ENCODE results near the gene BARHL1.
"Not testable (repeated sequence)": the region's sequence is repeated elsewhere in the genome, so short reads cannot be mapped to it uniquely, and the experiment has no call there.

Gene BARHL1

DNA sequence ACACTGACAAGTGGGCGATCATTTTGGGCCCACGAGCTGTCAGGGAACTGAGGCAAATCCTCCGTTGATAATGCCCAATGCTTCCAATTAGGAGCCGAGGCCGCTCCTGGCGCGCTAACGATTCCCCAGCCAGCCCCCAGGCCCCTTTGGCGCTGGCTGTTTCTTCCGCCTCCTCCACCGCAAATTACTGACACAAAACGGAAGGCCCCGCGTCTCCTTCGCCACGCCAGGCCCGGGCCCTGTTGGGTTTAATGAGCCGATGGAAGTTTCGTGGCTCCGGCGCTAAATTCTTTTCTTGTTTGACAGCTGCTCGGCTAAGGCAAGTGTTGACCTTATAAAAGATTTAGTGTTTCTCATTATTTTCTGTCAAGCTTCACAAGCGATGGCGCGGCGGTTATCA, 25.7 kb upstream of the BARHL1 start:
- no peak for DNase-seq (ENCODE audit: low read depth, low spot score)

DNA sequence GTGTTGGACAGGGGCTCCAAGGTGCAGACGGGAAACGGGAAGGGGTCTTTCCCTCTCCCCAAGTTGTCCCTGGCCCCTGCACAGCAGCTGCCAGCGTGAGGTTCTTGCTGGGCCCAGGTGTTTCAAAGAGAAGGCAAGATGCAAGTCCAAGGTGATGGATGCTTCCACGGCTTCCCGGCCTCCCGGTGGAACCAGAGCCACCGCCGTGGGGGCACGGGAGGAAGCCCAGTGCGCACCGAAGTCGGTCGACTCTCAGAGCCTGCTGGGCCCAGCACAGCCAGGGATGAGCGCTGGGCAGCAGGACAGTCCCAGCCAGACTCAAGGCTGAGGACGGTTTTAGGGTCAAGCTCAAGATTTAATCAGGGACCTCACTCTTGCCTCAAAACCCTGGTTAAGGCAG, 25.2 kb upstream of the BARHL1 start:
- no peak for DNase-seq (ENCODE audit: low read depth, low spot score)

DNA sequence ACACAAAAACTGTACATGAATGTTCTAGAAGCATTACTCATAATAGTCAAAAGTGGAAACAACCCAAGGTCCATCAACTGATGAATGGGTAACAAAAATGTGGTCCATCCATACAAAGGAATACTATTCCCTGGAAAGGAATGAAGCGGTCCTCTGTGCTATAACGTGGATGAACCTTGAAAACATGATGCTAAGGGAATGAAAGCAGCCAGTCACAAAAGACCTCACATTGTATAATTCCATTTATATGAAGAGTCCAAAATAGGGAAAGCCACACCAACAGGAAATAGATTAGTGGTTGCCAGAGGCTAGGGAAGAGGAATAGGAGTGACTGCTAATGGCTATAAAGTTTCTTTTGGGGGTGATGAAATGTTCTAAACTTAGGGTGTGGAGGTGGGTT, 22.7 kb upstream of the BARHL1 start:
- no peak for DNase-seq (ENCODE audit: low read depth, low spot score)

DNA sequence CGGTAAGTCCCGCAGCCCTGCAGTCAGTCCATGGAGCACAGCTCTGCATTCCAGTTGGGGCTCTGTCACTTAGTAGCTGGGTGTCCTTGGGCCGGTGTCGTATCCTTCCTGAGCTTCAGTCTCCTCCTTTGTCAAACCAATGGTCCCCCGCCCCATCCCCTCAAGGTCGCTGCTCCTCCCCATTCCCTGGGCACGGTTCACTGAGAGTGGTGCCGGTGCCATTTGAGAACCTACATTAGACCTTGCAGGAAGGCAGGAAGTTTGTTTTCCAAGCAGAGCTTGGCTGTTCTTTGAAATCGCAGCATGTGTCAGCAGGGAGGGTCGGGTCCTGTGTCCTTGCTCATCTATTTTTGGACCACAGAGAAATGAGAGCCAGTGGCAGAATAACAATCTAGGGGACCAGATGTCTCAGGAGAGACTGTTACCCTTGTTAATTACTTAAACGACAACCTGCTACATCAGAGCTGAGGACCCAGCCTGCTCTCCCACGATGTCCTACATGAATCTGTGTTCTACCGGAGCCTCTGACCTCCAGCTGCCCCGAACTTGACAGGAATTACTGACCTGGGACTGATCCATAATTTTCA, 21.7 kb upstream of the BARHL1 start:
- DNase-seq (ENCODE audit: low read depth, low spot score), result no peak

GRCh38 chr9:132562306-132562573, 20.2 kb upstream of the BARHL1 start:
- no peak for DNase-seq (ENCODE audit: low read depth, low spot score)

GRCh38 chr9:132564526-132564925, 17.9 kb upstream of the BARHL1 start:
- DNase-seq (ENCODE audit: low read depth, low spot score), result no peak

- not testable (repeated sequence) for DNase-seq (ENCODE audit: low read depth, low spot score)
Measured at GRCh38 chr9:132568787-132569186, 13.6 kb upstream of the BARHL1 start.

DNA sequence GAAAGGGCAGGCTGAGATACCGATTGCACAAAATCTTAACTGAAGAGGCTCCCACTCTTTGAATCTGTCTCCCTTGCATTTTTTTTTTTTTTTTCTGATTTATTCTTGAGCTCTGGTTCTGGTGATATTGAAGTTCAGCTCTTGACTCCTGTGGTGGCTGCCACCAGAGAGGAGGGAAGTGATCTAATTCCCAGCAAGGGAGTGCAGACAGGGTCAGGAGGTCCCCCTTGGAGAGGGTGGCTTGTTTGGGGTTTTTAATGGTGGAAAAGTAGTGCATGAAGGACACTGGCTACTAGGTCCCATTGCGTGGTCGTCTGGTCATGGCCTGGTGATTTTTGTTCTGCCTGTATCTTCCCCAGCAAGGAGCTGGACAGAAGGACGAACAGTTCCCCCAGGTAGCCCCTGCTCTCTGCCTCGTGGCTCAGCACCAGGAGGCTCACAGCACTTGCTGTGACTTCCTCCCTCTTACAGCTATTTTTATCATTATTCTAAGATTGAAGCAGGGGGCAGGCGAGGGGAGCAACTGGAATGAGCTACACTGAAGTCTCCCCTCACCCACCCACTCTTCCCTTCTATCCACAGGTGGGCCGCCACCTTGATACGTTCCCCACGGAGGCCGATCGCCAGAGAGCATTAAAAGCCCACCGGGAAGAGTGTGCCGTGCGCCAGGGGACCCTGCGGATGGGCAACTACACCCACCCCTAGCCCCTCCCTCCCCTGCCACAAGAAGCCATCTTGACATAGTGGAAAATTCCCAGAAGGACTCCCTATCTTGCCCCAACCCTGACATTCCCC, 10.4 kb upstream of the BARHL1 start:
- no peak for DNase-seq (ENCODE audit: low read depth, low spot score)

- DNase-seq (ENCODE audit: low read depth, low spot score), result no peak
Measured at GRCh38 chr9:132572921-132573320, 9.5 kb upstream of the BARHL1 start.

- DNase-seq (ENCODE audit: low read depth, low spot score), result peak; percentile 85
Measured at GRCh38 chr9:132575005-132575609, 7.3 kb upstream of the BARHL1 start.

GRCh38 chr9:132575811-132576210, 6.6 kb upstream of the BARHL1 start:
- DNase-seq (ENCODE audit: low read depth, low spot score), result no peak

DNA sequence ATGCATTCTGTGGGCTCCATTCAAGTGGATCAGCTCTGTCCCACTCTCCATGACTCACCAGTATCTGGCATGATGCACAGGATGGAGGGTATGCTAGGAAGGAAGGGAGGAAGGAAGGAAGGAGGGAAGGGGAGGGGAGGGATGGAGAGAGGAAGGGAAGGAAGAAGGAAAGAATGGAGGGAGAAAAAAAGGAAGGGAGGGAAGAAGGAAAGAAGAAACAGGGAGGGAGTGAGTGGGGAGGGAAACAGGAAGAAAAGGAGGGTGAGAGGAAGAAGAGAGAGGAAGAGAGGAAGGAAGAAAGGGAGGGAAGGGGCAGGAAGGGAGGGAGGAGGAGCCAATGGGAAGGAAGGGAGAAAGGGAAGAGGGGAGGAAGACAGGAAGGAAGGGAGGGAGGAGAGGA, 5.3 kb upstream of the BARHL1 start:
- no peak for DNase-seq (ENCODE audit: low read depth, low spot score)

GRCh38 chr9:132578367-132578932, 4.0 kb upstream of the BARHL1 start:
- DNase-seq (ENCODE audit: low read depth, low spot score), result no peak

- DNase-seq (ENCODE audit: low read depth, low spot score), result no peak
Measured at GRCh38 chr9:132579427-132579798, 3.0 kb upstream of the BARHL1 start.

DNA sequence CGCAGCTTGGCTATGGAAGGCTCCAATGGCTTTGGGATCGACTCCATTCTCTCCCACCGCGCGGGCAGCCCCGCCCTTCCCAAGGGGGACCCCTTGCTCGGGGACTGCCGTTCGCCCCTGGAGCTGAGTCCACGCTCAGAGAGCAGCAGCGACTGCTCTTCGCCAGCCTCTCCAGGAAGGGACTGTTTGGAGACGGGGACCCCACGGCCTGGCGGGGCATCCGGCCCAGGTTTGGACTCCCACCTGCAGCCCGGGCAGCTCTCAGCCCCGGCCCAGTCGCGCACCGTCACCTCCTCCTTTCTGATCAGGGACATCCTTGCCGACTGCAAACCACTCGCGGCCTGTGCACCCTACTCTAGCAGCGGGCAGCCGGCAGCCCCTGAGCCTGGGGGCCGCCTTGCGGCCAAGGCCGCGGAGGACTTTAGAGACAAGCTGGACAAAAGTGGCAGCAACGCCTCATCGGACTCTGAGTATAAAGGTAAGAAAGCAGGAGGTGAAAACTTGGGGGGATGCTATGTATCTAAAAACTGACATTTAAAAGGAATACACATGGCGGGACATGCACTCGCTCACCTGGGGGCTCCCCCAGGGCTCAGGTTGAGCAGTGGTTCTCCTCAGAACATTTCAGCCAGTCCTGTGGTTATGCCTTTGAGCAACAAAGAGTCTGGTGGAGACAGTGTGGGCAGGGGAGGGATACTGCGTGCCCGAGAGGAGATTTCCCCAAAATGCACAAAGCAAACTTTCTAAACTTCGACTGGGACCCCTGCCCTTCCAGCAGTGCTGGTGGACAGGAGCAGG, 579 bp downstream of the BARHL1 start:
- no peak for DNase-seq (ENCODE audit: low read depth, low spot score)

GRCh38 chr9:132583584-132584304, 1.3 kb downstream of the BARHL1 start:
- no peak for DNase-seq (ENCODE audit: low read depth, low spot score)

DNA sequence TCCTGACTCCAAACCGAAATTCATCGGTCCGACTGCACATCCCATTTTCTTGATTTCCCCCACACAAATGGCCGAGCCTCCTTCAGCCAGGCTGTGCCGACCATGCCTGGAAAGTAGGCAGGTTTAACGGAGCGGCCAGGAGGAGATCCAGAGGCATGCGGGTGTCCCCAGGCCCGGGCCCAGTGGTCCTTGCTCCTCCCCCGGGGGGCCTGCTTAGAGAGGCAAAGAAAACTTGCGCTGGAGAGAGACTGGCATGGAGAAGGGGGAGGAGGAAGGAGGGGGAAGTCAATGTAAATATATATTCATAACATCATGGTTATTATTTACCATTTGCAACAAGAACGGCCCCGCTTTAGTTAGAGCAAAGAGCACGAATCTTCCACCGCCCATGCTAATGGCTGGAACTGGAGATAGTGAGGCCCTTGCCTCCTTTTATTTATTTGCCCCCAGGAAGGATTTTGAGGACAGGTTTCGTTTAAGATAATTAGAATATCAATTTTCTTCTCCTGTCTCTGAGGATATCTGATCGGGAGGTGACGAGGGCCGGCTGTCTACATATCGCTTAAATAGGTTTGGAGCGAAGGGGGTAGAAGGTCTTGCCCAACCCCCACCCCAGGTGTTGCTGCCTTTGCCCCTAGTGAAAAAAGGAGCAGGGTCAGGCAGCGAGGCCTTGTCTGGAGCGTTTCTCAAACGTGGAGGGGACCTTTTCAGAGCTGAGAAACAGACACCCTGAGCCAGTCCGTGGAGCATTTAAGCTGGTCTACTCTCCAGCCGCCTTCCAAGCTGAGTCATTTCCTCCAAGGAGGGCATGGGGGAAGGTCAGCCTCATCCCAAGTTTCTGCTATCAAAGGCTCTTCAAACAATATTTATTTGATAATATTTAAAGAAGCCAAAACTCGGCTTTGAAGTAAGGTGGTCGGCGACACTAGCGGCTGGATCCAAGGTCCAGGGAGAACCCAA, 2.5 kb downstream of the BARHL1 start:
- no peak for DNase-seq (ENCODE audit: low read depth, low spot score)

GRCh38 chr9:132585954-132586829, 3.8 kb downstream of the BARHL1 start:
- DNase-seq (ENCODE audit: low read depth, low spot score), result no peak

DNA sequence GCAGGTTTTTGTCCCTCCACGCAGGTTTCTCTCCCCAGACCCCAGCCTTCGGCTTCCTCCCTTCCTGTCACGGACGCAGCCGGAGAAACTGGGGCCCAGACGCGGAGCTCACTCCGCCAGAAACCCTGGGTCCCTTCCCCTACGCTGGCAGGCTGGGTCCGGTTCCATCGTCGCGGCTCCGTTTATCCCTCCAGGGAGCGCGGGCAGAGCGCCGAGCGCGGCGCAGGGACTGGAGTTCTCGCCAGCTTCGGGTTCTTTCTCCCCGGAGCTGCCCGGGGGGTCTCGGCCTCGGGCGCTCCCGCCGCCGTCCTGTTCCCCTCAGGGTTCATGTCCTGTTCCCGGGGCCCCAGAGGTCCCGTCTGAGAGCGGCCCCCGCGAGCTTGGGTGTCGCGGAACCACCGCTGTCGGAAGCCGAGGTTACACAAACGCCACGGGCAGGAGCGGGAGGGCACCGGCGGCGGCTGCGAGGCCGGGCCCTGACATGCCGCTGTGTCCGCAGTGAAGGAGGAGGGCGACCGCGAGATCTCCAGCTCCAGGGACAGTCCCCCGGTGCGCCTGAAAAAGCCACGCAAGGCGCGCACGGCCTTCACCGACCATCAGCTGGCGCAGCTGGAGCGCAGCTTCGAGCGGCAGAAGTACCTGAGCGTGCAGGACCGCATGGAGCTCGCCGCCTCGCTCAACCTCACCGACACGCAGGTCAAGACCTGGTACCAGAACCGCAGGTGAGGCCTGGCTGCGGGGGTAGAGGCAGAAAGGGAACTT, 4.6 kb downstream of the BARHL1 start:
- DNase-seq (ENCODE audit: low read depth, low spot score), result peak; percentile 29

Measured in astrocyte of the hippocampus (primary cell).